GM12878 (cell line): Measurements from ENCODE around the gene PAK6. TPM values are rescaled to one million over a fixed set of nuclear protein-coding genes. Genes with fewer than 3 reads are reported as not detected.
A peak's percentile ranks its signal among the peaks of the same experiment; 100 is the strongest.

Experiments
- BMI1 ChIP-seq: fragments of 450-650 bp; IDR thresholded peaks from 2 replicates; pipeline ENCODE4 v1.6.1; 2016; ENCODE audit warnings: mild to moderate bottlenecking, moderate library complexity, borderline replicate concordance
- CEBPB ChIP-seq, 2 experiments: fragments of 150-350 bp in 1 of 2; IDR thresholded peaks; 2 replicates each; pipeline ENCODE4 v1.6.1; 2012 to 2014; ENCODE audit warnings: low read depth in 2 of 2, low read length in 2 of 2, borderline replicate concordance in 1 of 2, inconsistent platforms in 1 of 2
- CHD2 ChIP-seq: IDR thresholded peaks from 2 replicates; pipeline ENCODE4 v1.6.1; 2011; ENCODE audit warnings: low read depth, low read length, improper control_type of control experiment, borderline replicate concordance
- CUX1 ChIP-seq: IDR thresholded peaks from 2 replicates; pipeline ENCODE4 v1.6.1; 2012; ENCODE audit warnings: improper control_type of control experiment, low read depth, low read length; ENCODE audit not compliant: insufficient replicate concordance
- EED ChIP-seq: sonication (generic); IDR thresholded peaks from 2 replicates; pipeline ENCODE4 v1.6.1; 2016; ENCODE audit warnings: antibody characterized with exemption, low read depth
- ELK1 ChIP-seq: IDR thresholded peaks from 2 replicates; pipeline ENCODE4 v1.6.1; 2012; ENCODE audit warnings: low read depth, low read length, improper control_type of control experiment
- EP300 ChIP-seq, 2 experiments: fragments of 150-350 bp in 1 of 2; IDR thresholded peaks; 2 replicates each; pipeline ENCODE4 v1.6.1; 2011 to 2012; ENCODE audit warnings: low read depth in 2 of 2, low read length in 2 of 2, borderline replicate concordance in 1 of 2, improper control_type of control experiment in 1 of 2, inconsistent platforms in 1 of 2; ENCODE audit not compliant: control insufficient read depth in 1 of 2
- EZH2 ChIP-seq: IDR thresholded peaks from 2 replicates; pipeline ENCODE4 v1.6.1; 2012; ENCODE audit warnings: low read depth, mild to moderate bottlenecking, control low read depth, inconsistent platforms, low read length, borderline replicate concordance; ENCODE audit not compliant: control insufficient read depth
- GABPA ChIP-seq: IDR thresholded peaks from 2 replicates; pipeline ENCODE4 v1.6.1; 2014; ENCODE audit warnings: antibody characterized with exemption, low read depth, mild to moderate bottlenecking, inconsistent platforms
- JUNB ChIP-seq: IDR thresholded peaks from 2 replicates; pipeline ENCODE4 v1.6.1; 2016; ENCODE audit warnings: antibody characterized with exemption, mild to moderate bottlenecking
- NRF1 ChIP-seq: conservative IDR thresholded peaks from 2 replicates; pipeline ENCODE4 v1.6.1; 2011; ENCODE audit warnings: mild to moderate bottlenecking, low read depth, low read length, improper control_type of control experiment
- PML ChIP-seq: IDR thresholded peaks from 2 replicates; pipeline ENCODE4 v1.6.1; 2012; ENCODE audit warnings: low read length, inconsistent platforms
- POLR2AphosphoS5 ChIP-seq: IDR thresholded peaks from 2 replicates; pipeline ENCODE4 v1.6.1; 2011; ENCODE audit warnings: mild to moderate bottlenecking, low read length, inconsistent platforms
- RB1 ChIP-seq: fragments of 450-650 bp; formaldehyde crosslinking; IDR thresholded peaks from 2 replicates; pipeline ENCODE4 v1.6.1; 2017; ENCODE audit warnings: mild to moderate bottlenecking, borderline replicate concordance
- SMAD1 ChIP-seq: fragments of 450-650 bp; IDR thresholded peaks from 2 replicates; pipeline ENCODE4 v1.6.1; 2018; ENCODE audit warnings: mild to moderate bottlenecking, low read depth; ENCODE audit not compliant: partially characterized antibody
- SMARCA5 ChIP-seq: fragments of 450-650 bp; IDR thresholded peaks from 2 replicates; pipeline ENCODE4 v1.6.1; 2017; ENCODE audit warnings: mild to moderate bottlenecking
- TCF12 ChIP-seq: IDR thresholded peaks from 2 replicates; pipeline ENCODE4 v1.6.1; 2011; ENCODE audit warnings: low read depth, mild to moderate bottlenecking, low read length
- USF2 ChIP-seq: IDR thresholded peaks from 2 replicates; pipeline ENCODE4 v1.6.1; 2011; ENCODE audit warnings: low read depth, low read length, improper control_type of control experiment, borderline replicate concordance
- ZBTB11 ChIP-seq: fragments of 450-650 bp; formaldehyde crosslinking; IDR thresholded peaks from 2 replicates; pipeline ENCODE4 v1.5.0; 2022; ENCODE audit warnings: mild to moderate bottlenecking, missing genetic modification characterization
- polyA plus RNA-seq, 11 experiments: library from polyadenylated mRNA; depleted of rRNA in 4 of 11; unstranded in 6 of 11; stranded (reverse) in 5 of 11; fragments of >200 nt; fragmentation: Nextera tagmentation in 4 of 11; fragmentation: Illumina TruSeq in 1 of 11; extraction: Ambion mirVana in 4 of 11; extraction: Trizol in 1 of 11; gene quantifications; 1 replicate in 1 of 11; 2 replicates in 10 of 11; pipeline versions ENCODE4 v1.2.1 to v1.2.3, GENCODE V29; 2011 to 2016; ENCODE audit warnings: inconsistent platforms in 2 of 11, missing spikeins in 2 of 11, low read depth in 1 of 11
- total RNA-seq, 4 experiments: library from RNA; depleted of rRNA in 3 of 4; stranded (reverse); fragments of >200 nt in 3 of 4; fragmentation: Illumina TruSeq in 1 of 4; extraction: Trizol in 1 of 4; gene quantifications; 2 replicates each; pipeline versions ENCODE4 v1.2.1 to v1.2.3, GENCODE V29; 2013 to 2021

The PAK6 gene
- total and polyA plus RNA-seq, 10 of the 15 experiments (the other 5 are each of a cell fraction or from before 2014, with no cell fraction given) = 0.07 to 0.92 (median 0.31) TPM; not detected in 2

- TF ChIP-seq CUX1 = no peak
- 0 out of 2 replicates have a peak, but pooled peaks have one; percentile 21 for TF ChIP-seq CHD2
- TF ChIP-seq PML = no peak
- no peak for TF ChIP-seq GABPA
- no peak for TF ChIP-seq JUNB
- TF ChIP-seq EP300 (IDR thresholded peaks at IDR 0.05; ENCODE audit: borderline replicate concordance in 1 of 2, control insufficient read depth in 1 of 2, low read depth in 2 of 2, low read length in 2 of 2) = no peak
- TF ChIP-seq RB1 = peak; percentile 56; the same call in 1 of the 2 replicates
- no peak for TF ChIP-seq TCF12
- no peak for TF ChIP-seq EZH2
- TF ChIP-seq SMAD1 = no peak
- no peak for TF ChIP-seq EED
- no peak for TF ChIP-seq BMI1
- peak; percentile 91 for TF ChIP-seq ELK1
- no peak for TF ChIP-seq CEBPB (IDR thresholded peaks at IDR 0.05; ENCODE audit: borderline replicate concordance in 1 of 2, low read depth in 2 of 2, low read length in 2 of 2)
- no peak for TF ChIP-seq SMARCA5
- no peak for TF ChIP-seq USF2
- TF ChIP-seq POLR2AphosphoS5 = no peak
- TF ChIP-seq ZBTB11 (CRISPR knock-in tag) = no peak
- TF ChIP-seq NRF1 = no peak
Observed at GRCh38 chr15:40323239-40323952, 84.5 kb downstream of the PAK6 start, which contains the start of gene INAFM2 (continued).
